Ovary (tissue), 9 donors: ENCODE results near the gene PSMD12. TPM values are rescaled to one million over a fixed set of nuclear protein-coding genes. Genes with fewer than 3 reads are reported as not detected.

Experiments used
- DNase-seq, 5 donors: peaks; one replicate each; pipeline ENCODE4 v3.0.0-alpha.2; 2019 to 2020
- H3K27ac ChIP-seq, 2 donors: fragments of 200-600 bp; one replicate each; pipeline versions ENCODE4 v1.5.1 to v1.8.0; 2019 to 2022
- H3K27me3 ChIP-seq: fragments of 200-600 bp; one replicate; pipeline ENCODE4 v1.8.0; 2022
- H3K36me3 ChIP-seq: fragments of 200-600 bp; sonication (generic); one replicate; pipeline ENCODE4 v1.5.1; 2019
- H3K4me1 ChIP-seq: one replicate; pipeline ENCODE4 v1.8.1; 2013; ENCODE audit warnings: mild to moderate bottlenecking, moderate library complexity; ENCODE audit not compliant: insufficient read depth
- H3K4me3 ChIP-seq: fragments of 200-600 bp; sonication (generic); one replicate; pipeline ENCODE4 v1.5.1; 2017
- H3K9me3 ChIP-seq, 2 donors: fragments of 200-600 bp in 1 of 2; sonication (generic) in 1 of 2; one replicate each; pipeline versions ENCODE4 v1.5.1 to v1.8.1; 2013 to 2019; ENCODE audit warnings: mild to moderate bottlenecking in 1 of 2, moderate library complexity in 1 of 2
- CTCF ChIP-seq, 3 donors: fragments of 450-650 bp in 2 of 3; fragments of 200-600 bp in 1 of 3; IDR thresholded peaks; one replicate each; pipeline versions ENCODE4 v1.5.1 to v1.8.0; 2016 to 2022; ENCODE audit warnings: antibody characterized with exemption in 3 of 3, mild to moderate bottlenecking in 1 of 3
- EP300 ChIP-seq: sonication (generic); formaldehyde crosslinking; IDR thresholded peaks from one replicate; pipeline ENCODE4 v1.6.1; 2017; ENCODE audit warnings: antibody characterized with exemption
- POLR2A ChIP-seq: fragments of 450-650 bp; IDR thresholded peaks from one replicate; pipeline ENCODE4 v1.6.1; 2017; ENCODE audit warnings: antibody characterized with exemption, mild to moderate bottlenecking, moderate library complexity
- WGBS, 3 donors: extraction: QIAGEN DNeasy Blood & Tissue Kit in 1 of 3; methylation state at CpG; one replicate each; pipeline versions ENCODE4 v1.1.5 to v1.1.7; 2013 to 2017; 5-methylcytosine and 5-hydroxymethylcytosine counted together
- intact Hi-C, 4 donors: fragments of 100-400 bp; cut with DNase I; formaldehyde crosslinking; loops; one replicate each; pipeline versions ENCODE4 v1.11.0 to v1.15.1; 2022 to 2023
- polyA plus RNA-seq, 2 donors: library from polyadenylated mRNA; stranded (reverse); fragments of 200-250 nt in 1 of 2; fragments of 350-450 nt in 1 of 2; fragmentation: Illumina TruSeq in 1 of 2; extraction: RNeasy Lipid Tissue Mini Kit (QIAGEN cat#74804) in 1 of 2; gene quantifications; one replicate each; pipeline ENCODE4 v1.2.3, GENCODE V29; 2013 to 2014
- total RNA-seq, 7 donors: library from RNA; depleted of rRNA in 2 of 7; stranded (reverse); fragments of >200 nt in 2 of 7; fragmentation: NEBNext Ultra II Directional in 3 of 7; extraction: Animal tissue kit (Norgen Biotek cat#: 25700) in 3 of 7; gene quantifications; one replicate each; pipeline versions ENCODE4 v1.1.0 to v1.2.4, GENCODE V29; 2016 to 2023
- donor health status: DM: no; HTN: no; CAD: no; lungs with moderate emphysema.
- donor health status: DM: no; HTN: no; CAD: no.
- donor health status: Bipolar disorder and iron deficiency.
- donor health status: DM: yes; HTN: yes; CAD: no.
- donor health status: DM: no; HTN: no; CAD: no.
- donor health status: DM: yes; HTN: yes; CAD: no.

Gene PSMD12
- total and polyA plus RNA-seq, 9 donors = 12.4 to 41.7 (median 36.8) TPM

GRCh38 chr17:67403065-67403464 lies 36.7 kb upstream of the PSMD12 start:
- DNase-seq = no peak
- H3K27me3 ChIP-seq = no peaks in the 10 kb centered on the region
- H3K9me3 ChIP-seq = no peaks in the 10 kb centered on the region
- TF ChIP-seq POLR2A (no peak), EP300 (no peak), CTCF (IDR thresholded peaks at IDR 0.05) (no peak)
- no peak overlapping the region for H3K4me3 ChIP-seq
- peaks cover 3% of the 10 kb centered on the region for H3K4me1 ChIP-seq
- no peaks in the 10 kb centered on the region for H3K36me3 ChIP-seq
- H3K27ac ChIP-seq = no peak overlapping the region
- intact Hi-C loops = no loop called here
- 76 to 94% (median 86%) methylated on average over 2 of the region's 2 CpGs for WGBS, 3 donors

- intact Hi-C loops = no loop called here
- TF ChIP-seq CTCF (IDR thresholded peaks at IDR 0.05) (no peak), EP300 (no peak), POLR2A (no peak)
- Histone ChIP-seq H3K9me3 (no peaks in the 10 kb centered on the region), H3K4me3 (no peak overlapping the region), H3K27me3 (no peaks in the 10 kb centered on the region), H3K36me3 (no peaks in the 10 kb centered on the region), H3K27ac (no peak overlapping the region), H3K4me1 (peaks cover 3% of the 10 kb centered on the region)
- DNase-seq = no peak
- WGBS, 3 donors = 91 to 95% (median 94%) methylated on average over 16 of the region's 16 CpGs
These were observed 35.5 kb upstream of the PSMD12 start for GRCh38 chr17:67401598-67402504.

- TF ChIP-seq POLR2A = no peak
- TF ChIP-seq EP300 = no peak
- no peak for DNase-seq
- no peaks in the 10 kb centered on the region for H3K9me3 ChIP-seq
- no peaks in the 10 kb centered on the region for H3K27me3 ChIP-seq
- intact Hi-C loops = no loop called here
- no peak overlapping the region for H3K4me3 ChIP-seq
- WGBS, 3 donors = 91 to 96% (median 93%) methylated on average over 9 of the region's 9 CpGs
- H3K36me3 ChIP-seq = no peaks in the 10 kb centered on the region
- peaks cover 3% of the 10 kb centered on the region for H3K4me1 ChIP-seq
- H3K27ac ChIP-seq = no peak overlapping the region
These were observed 34.7 kb upstream of the PSMD12 start for GRCh38 chr17:67401106-67401505.

GRCh38 chr17:67400193-67400592 lies 33.8 kb upstream of the PSMD12 start:
- H3K27me3 ChIP-seq = no peaks in the 10 kb centered on the region
- H3K27ac ChIP-seq = no peak overlapping the region
- intact Hi-C loops = no loop called here
- DNase-seq = no peak
- no peaks in the 10 kb centered on the region for H3K9me3 ChIP-seq
- H3K4me3 ChIP-seq = no peak overlapping the region
- no peaks in the 10 kb centered on the region for H3K36me3 ChIP-seq
- 15 to 27% (median 20%) methylated on average over 6 of the region's 6 CpGs for WGBS, 3 donors
- peaks cover 3% of the 10 kb centered on the region for H3K4me1 ChIP-seq
- TF ChIP-seq CTCF (IDR thresholded peaks at IDR 0.05) (no peak), EP300 (no peak), POLR2A (no peak)

- no peak for TF ChIP-seq EP300
- no peak for TF ChIP-seq CTCF (IDR thresholded peaks at IDR 0.05)
- TF ChIP-seq POLR2A = no peak
- DNase-seq = no peak
- intact Hi-C loops = no loop called here
- WGBS, 3 donors = 89 to 93% (median 93%) methylated on average over 3 of the region's 3 CpGs
- Histone ChIP-seq H3K9me3 (no peaks in the 10 kb centered on the region), H3K4me1 (peaks cover 3% of the 10 kb centered on the region), H3K27me3 (no peaks in the 10 kb centered on the region), H3K4me3 (no peak overlapping the region), H3K36me3 (no peaks in the 10 kb centered on the region), H3K27ac (no peak overlapping the region)
These were observed 33.3 kb upstream of the PSMD12 start for GRCh38 chr17:67399676-67400075.
